ENCODE measurements around the gene RDH11. TPM values are rescaled to one million over a fixed set of nuclear protein-coding genes. Genes with fewer than 3 reads are reported as not detected.
"Not testable (repeated sequence)": the region's sequence is repeated elsewhere in the genome, so short reads cannot be mapped to it uniquely, and the experiment has no call there.

RDH11 gene
- total RNA-seq, 4 donors from 2014 or later = 35.6 to 74.6 (median 48.0) TPM

DNA sequence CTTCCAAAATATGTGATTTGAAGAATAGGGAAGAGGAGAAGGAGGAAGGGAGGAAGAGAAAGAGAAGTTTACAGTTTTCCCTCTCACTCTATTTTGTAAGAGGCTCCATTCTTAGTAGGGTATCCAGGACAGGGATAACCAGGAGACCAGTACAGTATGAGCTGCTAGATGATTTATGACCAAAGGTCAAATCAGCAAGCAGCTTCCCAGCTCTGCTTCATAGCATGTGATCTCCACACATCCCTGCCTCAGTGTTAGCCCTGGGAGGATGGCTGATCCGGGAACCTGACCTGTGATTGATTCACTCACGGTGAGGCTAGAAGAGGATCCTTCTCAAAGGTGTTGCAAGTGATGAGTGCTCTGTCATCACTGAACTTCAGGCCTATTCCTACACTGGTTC, 22.7 kb upstream of the RDH11 start:
- no peak for TF ChIP-seq POLR2A (IDR thresholded peaks at IDR 0.05)
- no peak for TF ChIP-seq CTCF (IDR thresholded peaks at IDR 0.05)
- WGBS, 2 donors = 72 to 85% methylated on average over 2 of the region's 2 CpGs
- H3K27ac ChIP-seq = no peak overlapping the region
- no peaks in the 10 kb centered on the region for H3K36me3 ChIP-seq
- peaks cover 0 to under 1% (median 0%) of the 10 kb centered on the region in 4 donors for H3K27me3 ChIP-seq
- no peak for DNase-seq
- H3K4me1 ChIP-seq = peaks cover 0 to 16% (median 6%) of the 10 kb centered on the region in 3 donors
- no peaks in the 10 kb centered on the region for H3K9me3 ChIP-seq
- intact Hi-C loops (cut with DNase I) = no loop called here
- no peak overlapping the region for H3K4me3 ChIP-seq

GRCh38 chr14:67717048-67717447, 21.5 kb upstream of the RDH11 start:
- TF ChIP-seq POLR2A (IDR thresholded peaks at IDR 0.05) (no peak), CTCF (IDR thresholded peaks at IDR 0.05) (no peak)
- intact Hi-C loops (cut with DNase I) = no loop called here
- no peaks in the 10 kb centered on the region for H3K27me3 ChIP-seq
- no peak for DNase-seq
- 87% methylated on average over 1 of the region's 1 CpG for WGBS, 2 donors
- H3K9me3 ChIP-seq = no peaks in the 10 kb centered on the region
- H3K4me1 ChIP-seq = peaks cover 0 to 3% (median 0%) of the 10 kb centered on the region in 3 donors
- H3K27ac ChIP-seq = no peak overlapping the region
- no peaks in the 10 kb centered on the region for H3K36me3 ChIP-seq
- no peak overlapping the region for H3K4me3 ChIP-seq

DNA sequence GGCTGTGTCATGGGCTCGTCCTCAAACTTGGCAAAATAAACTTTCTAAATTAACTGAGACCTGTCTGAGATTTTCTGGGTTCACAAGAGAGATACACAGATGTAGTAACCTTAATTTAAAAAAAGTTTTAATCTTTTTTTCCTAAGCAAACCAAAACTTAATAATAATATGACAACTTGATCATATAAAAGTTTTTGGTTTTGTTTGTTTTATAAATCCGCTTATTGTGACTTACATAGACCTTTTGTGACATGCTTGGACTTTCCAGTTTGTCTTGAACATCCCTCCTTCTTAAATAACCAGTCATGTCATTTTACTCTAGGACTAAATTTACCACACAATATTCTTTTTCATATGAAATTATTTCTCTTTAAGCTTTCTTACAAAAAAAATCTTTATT, 14.6 kb upstream of the RDH11 start:
- Histone ChIP-seq H3K4me1 (no peaks in the 10 kb centered on the region), H3K9me3 (no peaks in the 10 kb centered on the region), H3K27me3 (no peaks in the 10 kb centered on the region), H3K36me3 (no peaks in the 10 kb centered on the region), H3K4me3 (no peak overlapping the region), H3K27ac (no peak overlapping the region)
- 81 to 88% methylated on average over 2 of the region's 2 CpGs for WGBS, 2 donors
- DNase-seq = no peak
- TF ChIP-seq CTCF (IDR thresholded peaks at IDR 0.05) = no peak
- TF ChIP-seq POLR2A (IDR thresholded peaks at IDR 0.05) = no peak
- intact Hi-C loops (cut with DNase I) = no loop called here

DNA sequence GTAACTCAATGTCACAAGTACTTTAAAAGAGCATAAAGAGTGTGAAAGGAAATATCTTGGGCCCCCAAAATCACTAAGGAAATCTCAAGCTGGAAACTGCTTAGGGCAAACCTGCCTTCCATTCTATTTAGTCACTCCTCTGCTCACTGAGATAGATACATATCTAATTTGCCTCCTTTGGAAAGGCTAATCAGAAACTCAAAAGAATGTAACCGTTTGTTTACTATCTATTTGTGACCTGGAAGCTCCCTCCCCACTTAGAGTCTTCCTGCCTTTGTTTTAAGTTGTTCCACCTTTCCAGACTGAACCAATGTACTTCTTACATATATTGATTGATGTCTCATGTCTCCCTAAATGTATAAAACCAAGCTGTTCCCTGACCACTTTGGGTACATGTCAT, 14.2 kb upstream of the RDH11 start:
- WGBS, 2 donors = 64 to 71% methylated on average over 1 of the region's 1 CpG
- intact Hi-C loops (cut with DNase I) = loop anchor here (10.0 kb wide), 1 partner anchor 85 kb away; no protein-coding TSS in a partner anchor
- not testable (repeated sequence) for H3K9me3 ChIP-seq, H3K4me3 ChIP-seq, DNase-seq, H3K4me1 ChIP-seq, H3K27me3 ChIP-seq, H3K36me3 ChIP-seq, H3K27ac ChIP-seq

DNA sequence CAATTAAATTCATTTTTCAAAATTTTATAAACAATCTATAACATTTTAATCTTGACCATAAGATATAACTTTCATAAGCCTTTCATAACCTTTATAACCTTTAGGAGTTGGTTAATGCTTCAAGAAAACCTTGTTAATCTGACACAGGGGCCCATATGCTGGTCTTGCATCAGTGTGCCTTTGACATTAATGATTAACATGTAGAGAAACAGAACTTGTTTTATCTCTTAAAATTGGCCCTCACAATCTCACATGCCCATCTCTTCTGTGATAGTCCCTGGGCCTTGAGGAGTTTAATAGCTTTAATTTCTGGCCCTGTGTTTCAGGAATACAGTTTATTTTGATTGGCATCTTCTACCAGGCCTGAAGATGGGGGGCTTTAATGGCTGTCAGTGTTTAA, 13.8 kb upstream of the RDH11 start:
- H3K4me3 ChIP-seq, H3K27me3 ChIP-seq, H3K27ac ChIP-seq, H3K4me1 ChIP-seq, DNase-seq, H3K36me3 ChIP-seq, H3K9me3 ChIP-seq: not testable (repeated sequence)
- intact Hi-C loops (cut with DNase I) = loop anchor here (10.0 kb wide), 1 partner anchor 85 kb away; no protein-coding TSS in a partner anchor

DNA sequence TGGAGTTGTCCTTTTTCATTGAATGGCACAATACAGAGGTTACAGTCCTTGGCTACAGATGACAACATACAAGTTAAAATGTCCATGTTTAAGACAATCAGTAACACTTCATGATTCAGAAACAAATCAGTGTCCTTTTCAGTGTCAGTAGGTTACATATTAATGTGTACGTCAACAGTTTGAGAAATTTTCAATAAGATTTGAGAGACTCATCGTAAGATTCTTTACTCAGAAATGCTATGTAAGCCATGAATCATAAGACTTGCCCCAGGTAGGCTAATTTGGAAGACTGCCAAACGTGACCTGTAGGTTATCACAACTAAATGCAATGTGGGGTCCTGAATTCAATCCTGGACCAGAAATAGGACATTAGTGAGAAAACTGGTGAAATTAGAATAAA, 9.6 kb upstream of the RDH11 start:
- Histone ChIP-seq H3K36me3 (no peaks in the 10 kb centered on the region), H3K27me3 (no peaks in the 10 kb centered on the region), H3K9me3 (no peaks in the 10 kb centered on the region), H3K27ac (no peak overlapping the region), H3K4me1 (peaks cover 0 to 10% (median 0%) of the 10 kb centered on the region in 3 donors), H3K4me3 (no peak overlapping the region)
- intact Hi-C loops (cut with DNase I) = loop anchor here (10.0 kb wide), 1 partner anchor 80 kb away; no protein-coding TSS in a partner anchor
- WGBS, 2 donors = 37 to 47% methylated on average over 3 of the region's 3 CpGs
- TF ChIP-seq CTCF (IDR thresholded peaks at IDR 0.05) (no peak), POLR2A (IDR thresholded peaks at IDR 0.05) (no peak)
- DNase-seq = no peak

Data from esophagus squamous epithelium (tissue), 5 donors.